Left lung (tissue), 10 donors: ENCODE results near the gene UGT2B17. TPM values are rescaled to one million over a fixed set of nuclear protein-coding genes. Genes with fewer than 3 reads are reported as not detected.
"Not testable (repeated sequence)": the region's sequence is repeated elsewhere in the genome, so short reads cannot be mapped to it uniquely, and the experiment has no call there.

Experiments used
- ATAC-seq: fragments of 200-7000 bp; cut with Tn5 transposase; one replicate; pipeline ENCODE4 v1.9.1; 2020; ENCODE audit warnings: moderate library complexity
- DNase-seq, 4 donors: peaks; one replicate each; pipeline ENCODE4 v3.0.0-alpha.2; 2013 to 2020
- H3K27ac ChIP-seq, 2 donors: fragments of 200-600 bp; sonication (generic) in 1 of 2; one replicate each; pipeline versions ENCODE4 v1.5.0 to v1.8.0; 2020 to 2021
- H3K27me3 ChIP-seq, 2 donors: fragments of 200-600 bp; sonication (generic) in 1 of 2; one replicate each; pipeline versions ENCODE4 v1.5.0 to v1.8.0; 2020 to 2021
- H3K36me3 ChIP-seq, 2 donors: fragments of 200-600 bp; sonication (generic) in 1 of 2; one replicate each; pipeline versions ENCODE4 v1.5.0 to v1.8.0; 2020 to 2021
- H3K4me1 ChIP-seq, 2 donors: fragments of 200-600 bp; one replicate each; pipeline ENCODE4 v1.8.0; 2021
- H3K4me3 ChIP-seq, 2 donors: fragments of 200-600 bp; sonication (generic) in 1 of 2; one replicate each; pipeline versions ENCODE4 v1.5.0 to v1.8.0; 2020 to 2021; ENCODE audit warnings: mild to moderate bottlenecking in 1 of 2
- H3K9me3 ChIP-seq, 2 donors: fragments of 200-600 bp; sonication (generic) in 1 of 2; one replicate each; pipeline versions ENCODE4 v1.5.0 to v1.8.0; 2020 to 2021
- intact Hi-C, 2 donors: fragments of 100-400 bp; cut with DNase I; formaldehyde crosslinking; loops; one replicate each; pipeline versions ENCODE4 v1.11.2 to v1.14.2; 2022
- polyA plus RNA-seq, 6 donors: library from polyadenylated mRNA; unstranded; fragments of 120-200 nt; gene quantifications; one replicate each; pipeline ENCODE4 v1.2.1, GENCODE V29; 2013; ENCODE audit not compliant: insufficient read length in 6 of 6
- total RNA-seq, 2 donors: library from RNA; stranded (reverse); fragmentation: NEBNext Ultra II Directional; extraction: Animal tissue kit (Norgen Biotek cat#: 25700); gene quantifications; one replicate each; pipeline ENCODE4 v1.2.1, GENCODE V29; 2021
- TF ChIP-seq, protein P1 (sequence below), 2 donors: fragments of 200-600 bp; sonication (generic) in 1 of 2; IDR thresholded peaks; one replicate each; pipeline versions ENCODE4 v1.5.0 to v1.8.0; 2021; ENCODE audit warnings: antibody characterized with exemption in 2 of 2
- donor health status: DM: no; HTN: yes; CAD: no.
- donor health status: DM: no; HTN: no; CAD: no.

UGT2B17 gene
- total and polyA plus RNA-seq, 8 donors = 0.13 to 2.7 (median 0.54) TPM; not detected in 3

DNA sequence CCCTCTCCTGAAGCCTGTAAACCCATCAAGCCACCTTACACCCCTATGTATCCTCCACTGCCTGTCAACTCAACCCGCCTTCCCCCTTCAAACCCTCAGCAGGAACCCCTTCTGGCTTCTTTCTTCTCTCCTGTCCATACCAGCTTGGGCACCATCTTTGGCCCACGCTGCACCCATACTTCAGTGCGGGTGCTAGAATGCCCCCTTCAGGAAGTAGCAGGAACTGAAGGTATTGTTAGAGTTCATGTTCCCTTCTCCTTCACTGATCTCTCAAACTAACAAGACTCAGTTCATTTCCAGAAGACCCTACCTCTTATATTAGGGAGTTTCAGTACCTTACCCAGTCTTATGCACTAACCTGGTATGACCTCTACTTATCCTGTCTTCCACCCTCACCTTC lies 1.5 kb upstream of the UGT2B17 start:
- H3K4me3 ChIP-seq = no peak overlapping the region
- ATAC-seq = no peak
- H3K9me3 ChIP-seq = peaks cover 0 to 2% of the 10 kb centered on the region in 2 donors
- H3K4me1 ChIP-seq = no peaks in the 10 kb centered on the region
- TF ChIP-seq, protein P1, sequence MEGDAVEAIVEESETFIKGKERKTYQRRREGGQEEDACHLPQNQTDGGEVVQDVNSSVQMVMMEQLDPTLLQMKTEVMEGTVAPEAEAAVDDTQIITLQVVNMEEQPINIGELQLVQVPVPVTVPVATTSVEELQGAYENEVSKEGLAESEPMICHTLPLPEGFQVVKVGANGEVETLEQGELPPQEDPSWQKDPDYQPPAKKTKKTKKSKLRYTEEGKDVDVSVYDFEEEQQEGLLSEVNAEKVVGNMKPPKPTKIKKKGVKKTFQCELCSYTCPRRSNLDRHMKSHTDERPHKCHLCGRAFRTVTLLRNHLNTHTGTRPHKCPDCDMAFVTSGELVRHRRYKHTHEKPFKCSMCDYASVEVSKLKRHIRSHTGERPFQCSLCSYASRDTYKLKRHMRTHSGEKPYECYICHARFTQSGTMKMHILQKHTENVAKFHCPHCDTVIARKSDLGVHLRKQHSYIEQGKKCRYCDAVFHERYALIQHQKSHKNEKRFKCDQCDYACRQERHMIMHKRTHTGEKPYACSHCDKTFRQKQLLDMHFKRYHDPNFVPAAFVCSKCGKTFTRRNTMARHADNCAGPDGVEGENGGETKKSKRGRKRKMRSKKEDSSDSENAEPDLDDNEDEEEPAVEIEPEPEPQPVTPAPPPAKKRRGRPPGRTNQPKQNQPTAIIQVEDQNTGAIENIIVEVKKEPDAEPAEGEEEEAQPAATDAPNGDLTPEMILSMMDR (IDR thresholded peaks at IDR 0.05) = no peak
- no peak for DNase-seq
- no peaks in the 10 kb centered on the region for H3K36me3 ChIP-seq
- intact Hi-C loops = no loop called here
- no peak overlapping the region for H3K27ac ChIP-seq
- H3K27me3 ChIP-seq = no peaks in the 10 kb centered on the region

- H3K36me3 ChIP-seq, DNase-seq, H3K27ac ChIP-seq, H3K27me3 ChIP-seq, intact Hi-C loops, H3K4me1 ChIP-seq, H3K9me3 ChIP-seq, ATAC-seq, H3K4me3 ChIP-seq: not testable (repeated sequence)
Measured at GRCh38 chr4:68575636-68576035, 486 bp downstream of the UGT2B17 start.

DNA sequence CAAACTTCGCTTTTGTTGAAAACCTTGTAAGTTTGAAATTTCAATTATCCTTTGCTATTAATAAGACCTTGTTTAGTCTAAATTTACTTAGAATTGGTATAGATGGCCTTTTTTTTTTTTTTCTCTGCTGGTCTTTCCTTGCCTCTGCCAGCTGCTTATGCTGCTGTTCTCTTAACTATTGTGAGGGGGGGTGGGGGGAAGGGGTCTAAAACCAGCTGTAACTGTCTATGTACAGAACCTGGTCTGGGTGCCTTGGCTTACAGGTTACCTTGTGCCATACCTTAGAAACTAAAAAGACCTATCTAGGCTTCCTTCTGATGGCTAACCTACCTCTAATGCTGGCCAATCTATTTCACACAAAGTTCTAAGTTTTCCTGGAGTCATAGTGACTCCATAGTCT lies 1.0 kb downstream of the UGT2B17 start:
- H3K27ac ChIP-seq = no peak overlapping the region
- no peaks in the 10 kb centered on the region for H3K27me3 ChIP-seq
- no peaks in the 10 kb centered on the region for H3K9me3 ChIP-seq
- ATAC-seq = no peak
- intact Hi-C loops = no loop called here
- H3K4me1 ChIP-seq = no peaks in the 10 kb centered on the region
- no peaks in the 10 kb centered on the region for H3K36me3 ChIP-seq
- no peak overlapping the region for H3K4me3 ChIP-seq
- no peak for DNase-seq
- TF ChIP-seq, protein P1 (IDR thresholded peaks at IDR 0.05) = no peak

- Histone ChIP-seq H3K27me3 (no peaks in the 10 kb centered on the region), H3K36me3 (no peaks in the 10 kb centered on the region), H3K4me3 (no peak overlapping the region), H3K9me3 (no peaks in the 10 kb centered on the region), H3K4me1 (no peaks in the 10 kb centered on the region), H3K27ac (no peak overlapping the region)
- TF ChIP-seq, protein P1 (IDR thresholded peaks at IDR 0.05) = no peak
- intact Hi-C loops = no loop called here
- ATAC-seq (no peak), DNase-seq (no peak)
Measured at GRCh38 chr4:68572653-68573170, 3.4 kb downstream of the UGT2B17 start.

- intact Hi-C loops = no loop called here
Measured at GRCh38 chr4:68570122-68570507, 6.0 kb downstream of the UGT2B17 start.

More at GRCh38 chr4:68570122-68570507, 6.0 kb downstream of the UGT2B17 start:
- H3K4me3 ChIP-seq = no peak overlapping the region
- no peak for DNase-seq
- TF ChIP-seq, protein P1 (IDR thresholded peaks at IDR 0.05) = no peak
- no peaks in the 10 kb centered on the region for H3K36me3 ChIP-seq
- H3K27me3 ChIP-seq = no peaks in the 10 kb centered on the region
- ATAC-seq = no peak
- no peak overlapping the region for H3K27ac ChIP-seq
- no peaks in the 10 kb centered on the region for H3K9me3 ChIP-seq
- no peaks in the 10 kb centered on the region for H3K4me1 ChIP-seq
